NCI-H1048 (cell line): ENCODE results near the gene SLITRK6.
"Not testable (repeated sequence)": the region's sequence is repeated elsewhere in the genome, so short reads cannot be mapped to it uniquely, and the experiment has no call there.

Source experiments
- DNase-seq: peaks from one replicate; lab custom pipeline; 2025; lab: John Stamatoyannopoulos, UW

Gene SLITRK6

GRCh38 chr13:85799097-85799582 is at the start of gene SLITRK6:
Gene SLITRK6, minus strand, starts transcription at chr13:85799419. Its CDS starts 2,911 bp downstream, at chr13:85796508.
- no peak for DNase-seq

GRCh38 chr13:85847012-85847411 is 47.8 kb upstream of the SLITRK6 start:
- no peak for DNase-seq

- DNase-seq: no peak
Observed at GRCh38 chr13:85841427-85841826, 42.2 kb upstream of the SLITRK6 start.

- no peak for DNase-seq
Observed at GRCh38 chr13:85833921-85834320, 34.7 kb upstream of the SLITRK6 start.

- no peak for DNase-seq
Observed at GRCh38 chr13:85828094-85828684, 29.0 kb upstream of the SLITRK6 start.

- DNase-seq: no peak
Observed at GRCh38 chr13:85825454-85825853, 26.2 kb upstream of the SLITRK6 start.

GRCh38 chr13:85823832-85824231 is 24.6 kb upstream of the SLITRK6 start:
- DNase-seq: no peak

- no peak for DNase-seq
Observed at GRCh38 chr13:85819513-85819912, 20.3 kb upstream of the SLITRK6 start.

- DNase-seq: no peak
Observed at GRCh38 chr13:85816413-85816812, 17.2 kb upstream of the SLITRK6 start.

- no peak for DNase-seq
Observed at GRCh38 chr13:85812282-85812681, 13.1 kb upstream of the SLITRK6 start.

- DNase-seq: no peak
Observed at GRCh38 chr13:85808811-85809210, 9.6 kb upstream of the SLITRK6 start.

- no peak for DNase-seq
Observed at GRCh38 chr13:85806553-85807175, 7.4 kb upstream of the SLITRK6 start.

- no peak for DNase-seq
Observed at GRCh38 chr13:85798556-85798955, 663 bp downstream of the SLITRK6 start.

- no peak for DNase-seq
Observed at GRCh38 chr13:85797311-85797710, 1.9 kb downstream of the SLITRK6 start.

GRCh38 chr13:85785205-85785604 is 14.0 kb downstream of the SLITRK6 start:
- DNase-seq: no peak

- no peak for DNase-seq
Observed at GRCh38 chr13:85772367-85772766, 26.9 kb downstream of the SLITRK6 start.

GRCh38 chr13:85771856-85772255 is 27.4 kb downstream of the SLITRK6 start:
- DNase-seq: no peak

- DNase-seq: no peak
Observed at GRCh38 chr13:85768946-85769345, 30.3 kb downstream of the SLITRK6 start.

GRCh38 chr13:85755123-85755522 is 44.1 kb downstream of the SLITRK6 start:
- no peak for DNase-seq

- DNase-seq: not testable (repeated sequence)
Observed at GRCh38 chr13:85743201-85743770, 55.9 kb downstream of the SLITRK6 start.
